Tibial nerve (tissue), 4 donors: ENCODE measurements around the gene PREB. TPM values are rescaled to one million over a fixed set of nuclear protein-coding genes. Genes with fewer than 3 reads are reported as not detected.

Source experiments
- DNase-seq, 2 donors: peaks; one replicate each; pipeline ENCODE4 v3.0.0-alpha.2; 2019; ENCODE audit warnings: low spot score in 2 of 2
- H3K27ac ChIP-seq, 4 donors: fragments of 200-600 bp; sonication (generic) in 3 of 4; one replicate each; pipeline ENCODE4 v1.5.1; 2017 to 2019; ENCODE audit warnings: mild to moderate bottlenecking in 1 of 4
- H3K27me3 ChIP-seq, 2 donors: fragments of 200-600 bp; sonication (generic) in 1 of 2; one replicate each; pipeline versions ENCODE4 v1.5.1 to v1.6.0; 2017 to 2019
- H3K36me3 ChIP-seq, 3 donors: fragments of 200-600 bp; sonication (generic); one replicate each; pipeline ENCODE4 v1.5.1; 2018 to 2019
- H3K4me1 ChIP-seq, 4 donors: fragments of 200-600 bp; sonication (generic) in 3 of 4; one replicate each; pipeline ENCODE4 v1.5.1; 2017 to 2019
- H3K4me3 ChIP-seq, 4 donors: fragments of 200-600 bp; sonication (generic) in 3 of 4; one replicate each; pipeline ENCODE4 v1.5.1; 2017 to 2019; ENCODE audit warnings: mild to moderate bottlenecking in 1 of 4, moderate library complexity in 1 of 4
- H3K9me3 ChIP-seq, 4 donors: fragments of 200-600 bp; sonication (generic) in 3 of 4; one replicate each; pipeline ENCODE4 v1.5.1; 2017 to 2019
- EP300 ChIP-seq, 2 donors: sonication (generic); formaldehyde crosslinking; IDR thresholded peaks; one replicate each; pipeline ENCODE4 v1.6.1; 2017; ENCODE audit warnings: antibody characterized with exemption in 2 of 2, mild to moderate bottlenecking in 1 of 2
- POLR2A ChIP-seq, 2 donors: fragments of 450-650 bp; IDR thresholded peaks; one replicate each; pipeline ENCODE4 v1.6.1; 2017; ENCODE audit warnings: antibody characterized with exemption in 2 of 2, mild to moderate bottlenecking in 2 of 2, moderate library complexity in 2 of 2
- WGBS, 2 donors: methylation state at CpG; one replicate each; pipeline ENCODE4 v1.1.5; 2018; 5-methylcytosine and 5-hydroxymethylcytosine counted together
- total RNA-seq, 4 donors: library from RNA; depleted of rRNA; stranded (reverse); fragments of >200 nt; gene quantifications; one replicate each; pipeline ENCODE4 v1.1.0, GENCODE V29; 2016
- TF ChIP-seq, protein P1 (sequence below), 5 experiments: fragments of 200-600 bp in 3 of 5; fragments of 450-650 bp in 2 of 5; sonication (generic) in 3 of 5; IDR thresholded peaks; one replicate each; pipeline ENCODE4 v1.5.1; 2016 to 2019; ENCODE audit warnings: antibody characterized with exemption in 5 of 5, mild to moderate bottlenecking in 3 of 5, moderate library complexity in 2 of 5

The PREB gene
- total RNA-seq, 4 donors from 2014 or later = 54.4 to 114 (median 80.1) TPM

DNA sequence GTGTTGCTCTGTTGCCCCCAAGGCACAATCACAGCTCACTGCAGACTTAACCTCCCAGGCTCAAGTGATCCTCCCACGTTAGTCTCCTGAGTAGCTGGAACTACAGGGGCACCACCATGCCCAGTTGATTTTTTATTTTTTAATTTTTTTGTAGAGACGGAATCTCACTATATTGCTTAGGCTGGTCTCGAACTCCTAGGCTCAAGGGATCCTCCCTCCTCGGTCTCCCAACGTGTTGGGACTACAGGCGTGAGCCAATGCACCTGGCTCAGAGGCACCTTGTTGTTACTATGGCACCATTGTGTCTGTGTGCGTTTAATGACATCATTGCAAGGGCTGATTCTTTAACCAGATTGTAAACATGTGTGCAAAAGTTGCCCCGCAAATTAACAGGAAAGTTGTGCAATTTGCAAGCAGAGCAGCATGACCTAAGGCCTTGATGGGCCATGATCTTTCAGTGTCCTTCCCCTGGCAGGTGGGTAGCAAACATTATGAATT is 37.0 kb upstream of the PREB start:
- Histone ChIP-seq H3K27me3 (peaks cover 0 to 3% of the 10 kb centered on the region in 2 donors), H3K4me3 (no peak overlapping the region), H3K4me1 (peaks cover 0 to 7% (median 3%) of the 10 kb centered on the region in 4 donors), H3K9me3 (no peaks in the 10 kb centered on the region), H3K36me3 (no peaks in the 10 kb centered on the region), H3K27ac (no peak overlapping the region)
- no peak for TF ChIP-seq EP300 (IDR thresholded peaks at IDR 0.05)
- no peak for TF ChIP-seq POLR2A (IDR thresholded peaks at IDR 0.05)
- TF ChIP-seq, protein P1, sequence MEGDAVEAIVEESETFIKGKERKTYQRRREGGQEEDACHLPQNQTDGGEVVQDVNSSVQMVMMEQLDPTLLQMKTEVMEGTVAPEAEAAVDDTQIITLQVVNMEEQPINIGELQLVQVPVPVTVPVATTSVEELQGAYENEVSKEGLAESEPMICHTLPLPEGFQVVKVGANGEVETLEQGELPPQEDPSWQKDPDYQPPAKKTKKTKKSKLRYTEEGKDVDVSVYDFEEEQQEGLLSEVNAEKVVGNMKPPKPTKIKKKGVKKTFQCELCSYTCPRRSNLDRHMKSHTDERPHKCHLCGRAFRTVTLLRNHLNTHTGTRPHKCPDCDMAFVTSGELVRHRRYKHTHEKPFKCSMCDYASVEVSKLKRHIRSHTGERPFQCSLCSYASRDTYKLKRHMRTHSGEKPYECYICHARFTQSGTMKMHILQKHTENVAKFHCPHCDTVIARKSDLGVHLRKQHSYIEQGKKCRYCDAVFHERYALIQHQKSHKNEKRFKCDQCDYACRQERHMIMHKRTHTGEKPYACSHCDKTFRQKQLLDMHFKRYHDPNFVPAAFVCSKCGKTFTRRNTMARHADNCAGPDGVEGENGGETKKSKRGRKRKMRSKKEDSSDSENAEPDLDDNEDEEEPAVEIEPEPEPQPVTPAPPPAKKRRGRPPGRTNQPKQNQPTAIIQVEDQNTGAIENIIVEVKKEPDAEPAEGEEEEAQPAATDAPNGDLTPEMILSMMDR (IDR thresholded peaks at IDR 0.05) = no peak
- WGBS, 2 donors = 64 to 74% methylated on average over 8 of the region's 8 CpGs
- no peak for DNase-seq

DNA sequence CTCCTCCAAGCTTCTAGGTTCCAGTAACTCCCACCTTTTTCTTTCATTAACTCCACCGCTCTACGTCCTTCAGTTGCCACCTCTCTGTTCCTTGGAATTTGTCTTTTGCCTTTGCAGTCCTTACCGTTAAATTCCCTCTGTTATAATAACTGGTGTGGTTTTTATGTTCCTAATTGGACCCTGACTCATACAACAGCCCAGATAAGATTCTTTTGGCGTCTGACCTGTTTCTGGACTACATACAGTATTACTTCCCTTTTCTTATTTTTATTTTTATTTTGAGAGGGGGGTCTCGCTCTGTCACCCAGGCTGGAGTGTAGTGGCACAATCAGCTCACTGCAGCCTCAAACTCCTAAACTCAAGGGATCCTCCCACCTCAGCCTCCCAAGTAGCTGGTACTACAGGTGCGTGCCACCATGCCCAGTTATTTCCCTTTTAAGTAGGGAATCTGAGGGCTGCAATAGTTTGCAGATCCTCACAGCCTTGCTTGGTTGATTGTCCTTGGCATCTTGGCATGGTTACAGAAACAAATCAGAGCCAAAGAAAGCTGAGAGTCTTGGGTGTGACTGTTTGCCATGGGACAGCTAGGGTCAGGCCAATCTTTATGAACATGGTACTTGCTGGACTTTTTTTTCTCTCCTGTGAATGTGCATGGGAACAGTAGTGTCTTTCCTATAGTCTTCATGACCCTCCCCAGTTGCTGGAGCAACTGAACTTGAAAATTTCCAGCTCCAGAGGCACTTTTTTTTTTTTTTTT is 36.3 kb upstream of the PREB start:
- peaks cover 0 to 3% of the 10 kb centered on the region in 2 donors for H3K27me3 ChIP-seq
- H3K36me3 ChIP-seq = no peaks in the 10 kb centered on the region
- no peaks in the 10 kb centered on the region for H3K9me3 ChIP-seq
- 74 to 78% methylated on average over 6 of the region's 6 CpGs for WGBS, 2 donors
- no peak overlapping the region for H3K27ac ChIP-seq
- TF ChIP-seq, protein P1 (IDR thresholded peaks at IDR 0.05) = no peak
- TF ChIP-seq POLR2A (IDR thresholded peaks at IDR 0.05) (no peak), EP300 (IDR thresholded peaks at IDR 0.05) (no peak)
- DNase-seq = no peak
- H3K4me3 ChIP-seq = no peak overlapping the region
- H3K4me1 ChIP-seq = peaks cover 0 to 7% (median 3%) of the 10 kb centered on the region in 4 donors

DNA sequence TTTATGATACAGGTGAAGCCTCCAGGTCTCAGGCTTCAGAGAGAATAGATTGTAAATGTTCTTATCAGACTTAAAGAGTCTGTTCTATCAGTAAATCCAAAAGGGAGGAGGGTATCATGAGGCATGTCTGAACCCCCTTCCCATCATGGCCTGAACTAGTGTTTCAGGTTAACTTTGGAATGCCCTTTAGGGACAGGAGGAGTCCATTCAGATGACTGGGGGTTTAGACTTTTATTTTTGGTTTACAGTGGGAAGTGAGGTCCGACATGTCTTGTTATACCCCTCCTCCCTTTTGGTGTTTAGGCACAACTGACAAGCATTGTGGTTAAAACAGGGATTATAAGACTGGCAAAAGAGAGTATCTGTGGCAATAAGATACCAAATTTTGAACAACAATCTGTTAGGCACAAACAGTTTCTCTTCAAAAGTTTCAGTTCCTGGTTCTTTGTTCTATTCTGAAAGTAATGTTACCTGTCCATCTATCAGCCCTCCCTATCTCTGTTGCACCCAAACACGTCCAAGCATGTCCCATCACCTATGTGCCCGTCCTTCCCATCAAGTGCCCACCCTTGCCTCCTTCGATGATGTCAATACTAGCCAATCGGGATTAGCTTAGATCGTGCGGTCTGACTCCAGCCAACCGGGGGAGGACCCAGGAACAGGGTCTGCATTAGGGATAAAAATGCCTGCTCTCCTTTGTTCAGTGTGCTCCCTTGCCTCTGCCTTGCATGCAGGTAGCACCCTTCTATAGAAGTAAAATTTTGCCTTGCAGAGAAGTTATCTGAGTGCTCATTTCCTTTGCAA is 30.7 kb upstream of the PREB start:
- DNase-seq = no peak
- no peak overlapping the region for H3K4me3 ChIP-seq
- TF ChIP-seq, protein P1 (IDR thresholded peaks at IDR 0.05) = no peak
- TF ChIP-seq POLR2A (IDR thresholded peaks at IDR 0.05) = no peak
- TF ChIP-seq EP300 (IDR thresholded peaks at IDR 0.05) = no peak
- 81 to 82% methylated on average over 8 of the region's 8 CpGs for WGBS, 2 donors
- peaks cover 0 to 3% of the 10 kb centered on the region in 2 donors for H3K27me3 ChIP-seq
- no peaks in the 10 kb centered on the region for H3K9me3 ChIP-seq
- H3K4me1 ChIP-seq = peaks cover 0 to 5% (median 0%) of the 10 kb centered on the region in 4 donors
- no peaks in the 10 kb centered on the region for H3K36me3 ChIP-seq
- no peak overlapping the region for H3K27ac ChIP-seq

DNA sequence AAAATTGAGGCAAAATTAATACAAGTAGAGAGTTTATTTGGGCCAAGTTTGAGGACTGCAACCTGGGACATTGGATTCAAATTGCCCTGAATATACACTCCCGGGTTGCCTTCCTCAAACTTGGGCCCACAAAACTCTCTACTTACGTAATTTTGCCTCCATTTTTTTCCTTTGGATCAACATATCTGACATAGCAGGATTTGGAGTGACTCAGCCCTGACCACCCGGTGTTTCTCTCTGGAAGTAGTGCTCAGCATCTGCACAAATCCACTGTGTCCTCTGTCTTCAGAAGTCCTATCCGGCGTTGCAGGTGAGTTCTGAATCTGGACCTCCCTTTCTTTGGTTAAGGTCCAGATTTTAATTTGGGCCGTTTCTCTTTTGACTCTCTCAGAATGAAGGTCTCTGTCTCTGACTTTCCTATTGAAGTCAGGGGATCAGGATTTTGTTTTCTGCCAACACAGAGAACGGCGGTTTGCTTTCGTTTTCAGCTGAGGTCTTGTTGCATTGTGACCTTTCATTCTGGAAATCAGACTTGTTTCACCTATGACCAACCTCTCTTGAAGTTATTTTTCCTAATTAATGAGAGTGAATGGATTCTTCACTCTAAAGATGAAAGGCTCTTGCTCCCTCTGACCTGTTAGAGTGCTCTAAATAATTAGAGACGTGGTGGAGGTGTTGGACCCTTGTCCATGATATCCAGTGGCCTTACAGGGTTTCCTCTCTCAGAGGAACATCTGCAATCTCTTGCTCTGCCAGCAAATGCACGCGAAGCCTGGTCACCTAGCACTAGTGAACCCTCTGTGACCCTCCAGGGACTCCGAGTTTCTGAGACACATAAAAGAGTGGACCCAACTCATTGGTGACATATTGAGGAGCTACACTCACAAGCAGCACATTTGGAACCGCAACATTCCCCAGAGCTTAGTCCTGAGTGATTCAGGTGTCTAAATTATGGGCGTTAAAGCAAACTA is 28.0 kb upstream of the PREB start:
- WGBS, 2 donors = 82% methylated on average over 15 of the region's 15 CpGs
- no peak for DNase-seq
- TF ChIP-seq, protein P1 (IDR thresholded peaks at IDR 0.05) = no peak
- TF ChIP-seq POLR2A (IDR thresholded peaks at IDR 0.05) (no peak), EP300 (IDR thresholded peaks at IDR 0.05) (no peak)

More for the DNA sequence above, 28.0 kb upstream of the PREB start:
- H3K4me1 ChIP-seq = no peaks in the 10 kb centered on the region
- H3K36me3 ChIP-seq = no peaks in the 10 kb centered on the region
- H3K27ac ChIP-seq = no peak overlapping the region
- no peaks in the 10 kb centered on the region for H3K9me3 ChIP-seq
- peaks cover 0 to under 1% of the 10 kb centered on the region in 2 donors for H3K27me3 ChIP-seq
- no peak overlapping the region for H3K4me3 ChIP-seq
